T-helper 2 cell treated with Interferon-gamma antibody and Interleukin-4, amounts not matched to agents 5 μg/mL and 100 μg/mL, for 36 hours (primary cell): ENCODE measurements around the gene BMP2K.
A peak's percentile ranks its signal among the peaks of the same experiment; 100 is the strongest.

Source experiments
- DNase-seq: peaks from one replicate; pipeline ENCODE4 v3.0.0; 2021; ENCODE audit warnings: low spot score
- H3K27ac Mint-ChIP-seq: one replicate; pipeline ENCODE4 v1.8.0; 2021; ENCODE audit warnings: mild to moderate bottlenecking, mixed read lengths
- H3K27me3 Mint-ChIP-seq: one replicate; pipeline ENCODE4 v1.8.0; 2021; ENCODE audit warnings: low read depth, mixed read lengths
- H3K36me3 Mint-ChIP-seq: one replicate; pipeline ENCODE4 v1.8.0; 2021; ENCODE audit warnings: low read depth, mixed read lengths
- H3K4me1 Mint-ChIP-seq: one replicate; pipeline ENCODE4 v1.8.0; 2021; ENCODE audit warnings: low read depth, mixed read lengths
- H3K4me3 Mint-ChIP-seq: one replicate; pipeline ENCODE4 v1.8.0; 2022; ENCODE audit warnings: mild to moderate bottlenecking, moderate library complexity, mixed read lengths
- H3K9me3 Mint-ChIP-seq: one replicate; pipeline ENCODE4 v1.8.0; 2021; ENCODE audit warnings: mixed read lengths

Gene BMP2K

GRCh38 chr4:78926826-78927225, 150.7 kb downstream of the BMP2K start:
- DNase-seq: no peak
- Mint-ChIP-seq H3K4me1 (peaks cover 8% of the 10 kb centered on the region), H3K36me3 (peaks cover 27% of the 10 kb centered on the region), H3K4me3 (no peak overlapping the region), H3K27ac (no peak overlapping the region), H3K27me3 (no peaks in the 10 kb centered on the region), H3K9me3 (no peaks in the 10 kb centered on the region)

GRCh38 chr4:78928835-78929234, 152.7 kb downstream of the BMP2K start:
- H3K4me1 Mint-ChIP-seq: peaks cover 6% of the 10 kb centered on the region
- H3K36me3 Mint-ChIP-seq: peaks cover 26% of the 10 kb centered on the region
- H3K4me3 Mint-ChIP-seq: no peak overlapping the region
- DNase-seq: no peak
- no peaks in the 10 kb centered on the region for H3K9me3 Mint-ChIP-seq
- H3K27ac Mint-ChIP-seq: no peak overlapping the region
- H3K27me3 Mint-ChIP-seq: no peaks in the 10 kb centered on the region

- no peaks in the 10 kb centered on the region for H3K9me3 Mint-ChIP-seq
- no peak overlapping the region for H3K4me3 Mint-ChIP-seq
- H3K36me3 Mint-ChIP-seq: peaks cover 27% of the 10 kb centered on the region
- no peak for DNase-seq
- peaks cover 5% of the 10 kb centered on the region for H3K4me1 Mint-ChIP-seq
- no peaks in the 10 kb centered on the region for H3K27me3 Mint-ChIP-seq
- no peak overlapping the region for H3K27ac Mint-ChIP-seq
These were observed 154.0 kb downstream of the BMP2K start for GRCh38 chr4:78930016-78930629.

GRCh38 chr4:78936989-78937388, 160.8 kb downstream of the BMP2K start:
- H3K4me1 Mint-ChIP-seq: peaks cover 18% of the 10 kb centered on the region
- peaks cover 7% of the 10 kb centered on the region for H3K27me3 Mint-ChIP-seq
- no peak overlapping the region for H3K27ac Mint-ChIP-seq
- H3K36me3 Mint-ChIP-seq: peaks cover 3% of the 10 kb centered on the region
- no peaks in the 10 kb centered on the region for H3K9me3 Mint-ChIP-seq
- no peak for DNase-seq
- H3K4me3 Mint-ChIP-seq: no peak overlapping the region

GRCh38 chr4:78937837-78938236, 161.7 kb downstream of the BMP2K start:
- peaks cover 12% of the 10 kb centered on the region for H3K27me3 Mint-ChIP-seq
- no peaks in the 10 kb centered on the region for H3K9me3 Mint-ChIP-seq
- H3K4me1 Mint-ChIP-seq: peaks cover 18% of the 10 kb centered on the region
- H3K4me3 Mint-ChIP-seq: peak overlapping the region; percentile 58
- H3K27ac Mint-ChIP-seq: no peak overlapping the region
- DNase-seq: no peak
- H3K36me3 Mint-ChIP-seq: peaks cover 3% of the 10 kb centered on the region

GRCh38 chr4:78938474-78938867, 162.3 kb downstream of the BMP2K start:
- Mint-ChIP-seq H3K4me3 (peak overlapping the region; percentile 95), H3K27me3 (peaks cover 18% of the 10 kb centered on the region), H3K27ac (peak overlapping the region; percentile 88), H3K9me3 (no peaks in the 10 kb centered on the region), H3K36me3 (peaks cover 2% of the 10 kb centered on the region), H3K4me1 (peaks cover 18% of the 10 kb centered on the region)
- DNase-seq: no peak

- peaks cover 24% of the 10 kb centered on the region for H3K27me3 Mint-ChIP-seq
- peaks cover 18% of the 10 kb centered on the region for H3K4me1 Mint-ChIP-seq
- peak within 1 kb of the TSS; percentile 88 for H3K27ac Mint-ChIP-seq
- H3K36me3 Mint-ChIP-seq: peaks cover 1% of the 10 kb centered on the region
- H3K4me3 Mint-ChIP-seq: peak within 1 kb of the TSS; percentile 95
- peak; percentile 84 for DNase-seq
- H3K9me3 Mint-ChIP-seq: no peaks in the 10 kb centered on the region
These were observed 162.9 kb downstream of the BMP2K start, which contains the start of gene PAQR3 for GRCh38 chr4:78938868-78939666. Gene PAQR3, minus strand, starts transcription at chr4:78939438. Its CDS starts 214 bp downstream, at chr4:78939224.

GRCh38 chr4:78939667-78940008, 163.5 kb downstream of the BMP2K start:
- DNase-seq: no peak
- peaks cover 18% of the 10 kb centered on the region for H3K4me1 Mint-ChIP-seq
- peak overlapping the region; percentile 68 for H3K4me3 Mint-ChIP-seq
- H3K9me3 Mint-ChIP-seq: no peaks in the 10 kb centered on the region
- H3K27me3 Mint-ChIP-seq: peaks cover 28% of the 10 kb centered on the region
- no peak overlapping the region for H3K27ac Mint-ChIP-seq
- no peaks in the 10 kb centered on the region for H3K36me3 Mint-ChIP-seq

GRCh38 chr4:78940752-78941151, 164.6 kb downstream of the BMP2K start:
- Mint-ChIP-seq H3K36me3 (no peaks in the 10 kb centered on the region), H3K9me3 (no peaks in the 10 kb centered on the region), H3K4me3 (no peak overlapping the region), H3K27me3 (peaks cover 36% of the 10 kb centered on the region), H3K4me1 (peaks cover 21% of the 10 kb centered on the region), H3K27ac (no peak overlapping the region)
- peak; percentile 21 for DNase-seq

- H3K4me3 Mint-ChIP-seq: no peak overlapping the region
- DNase-seq: no peak
- H3K4me1 Mint-ChIP-seq: peaks cover 16% of the 10 kb centered on the region
- peaks cover 59% of the 10 kb centered on the region for H3K27me3 Mint-ChIP-seq
- H3K36me3 Mint-ChIP-seq: no peaks in the 10 kb centered on the region
- no peaks in the 10 kb centered on the region for H3K9me3 Mint-ChIP-seq
- H3K27ac Mint-ChIP-seq: no peak overlapping the region
These were observed 168.2 kb downstream of the BMP2K start for GRCh38 chr4:78944381-78944780.

- peaks cover 12% of the 10 kb centered on the region for H3K4me1 Mint-ChIP-seq
- peak; percentile 40 for DNase-seq
- no peaks in the 10 kb centered on the region for H3K36me3 Mint-ChIP-seq
- no peaks in the 10 kb centered on the region for H3K9me3 Mint-ChIP-seq
- no peak overlapping the region for H3K4me3 Mint-ChIP-seq
- peaks cover 57% of the 10 kb centered on the region for H3K27me3 Mint-ChIP-seq
- H3K27ac Mint-ChIP-seq: no peak overlapping the region
These were observed 169.6 kb downstream of the BMP2K start for GRCh38 chr4:78945651-78946179.

- no peak for DNase-seq
- Mint-ChIP-seq H3K27ac (no peak overlapping the region), H3K27me3 (peaks cover 42% of the 10 kb centered on the region), H3K9me3 (no peaks in the 10 kb centered on the region), H3K4me3 (no peak overlapping the region), H3K36me3 (no peaks in the 10 kb centered on the region), H3K4me1 (peaks cover 10% of the 10 kb centered on the region)
These were observed 173.6 kb downstream of the BMP2K start for GRCh38 chr4:78949735-78950134.

- no peak for DNase-seq
- Mint-ChIP-seq H3K4me1 (peaks cover 5% of the 10 kb centered on the region), H3K27me3 (peaks cover 30% of the 10 kb centered on the region), H3K36me3 (no peaks in the 10 kb centered on the region), H3K9me3 (no peaks in the 10 kb centered on the region), H3K4me3 (no peak overlapping the region), H3K27ac (no peak overlapping the region)
These were observed 175.8 kb downstream of the BMP2K start for GRCh38 chr4:78951862-78952472.

- no peak overlapping the region for H3K27ac Mint-ChIP-seq
These were observed 177.1 kb downstream of the BMP2K start for GRCh38 chr4:78953231-78953630.

More at GRCh38 chr4:78953231-78953630, 177.1 kb downstream of the BMP2K start:
- no peaks in the 10 kb centered on the region for H3K36me3 Mint-ChIP-seq
- peaks cover 18% of the 10 kb centered on the region for H3K27me3 Mint-ChIP-seq
- no peaks in the 10 kb centered on the region for H3K9me3 Mint-ChIP-seq
- no peak for DNase-seq
- H3K4me1 Mint-ChIP-seq: peaks cover under 1% of the 10 kb centered on the region
- H3K4me3 Mint-ChIP-seq: no peak overlapping the region
